HG03066 (cell line): Measurements from ENCODE around the gene ANKRD23.
"Not testable (repeated sequence)": the region's sequence is repeated elsewhere in the genome, so short reads cannot be mapped to it uniquely, and the experiment has no call there.

Experiments used
- ATAC-seq: cut with Tn5 transposase; IDR thresholded peaks from one replicate; pipeline ENCODE4 v1.9.1; 2021; ENCODE audit warnings: low read depth; ENCODE audit not compliant: unreplicated experiment

Gene ANKRD23

GRCh38 chr2:96801005-96801785 is 42.6 kb downstream of the ANKRD23 start:
- peak; percentile 56 for ATAC-seq

- ATAC-seq = peak; percentile 10
Observed at GRCh38 chr2:96800061-96801004, 43.5 kb downstream of the ANKRD23 start.

- ATAC-seq = no peak
Observed at GRCh38 chr2:96799623-96799935, 44.2 kb downstream of the ANKRD23 start.

GRCh38 chr2:96798733-96799622 is 44.8 kb downstream of the ANKRD23 start:
- no peak for ATAC-seq

GRCh38 chr2:96797066-96797625 is 46.7 kb downstream of the ANKRD23 start:
- ATAC-seq = no peak

GRCh38 chr2:96796497-96796896 is 47.3 kb downstream of the ANKRD23 start:
- ATAC-seq = not testable (repeated sequence)

GRCh38 chr2:96795076-96795475 is 48.7 kb downstream of the ANKRD23 start:
- ATAC-seq = no peak

GRCh38 chr2:96792772-96793749 is 50.8 kb downstream of the ANKRD23 start:
- ATAC-seq = no peak

- ATAC-seq = no peak
Observed at GRCh38 chr2:96789245-96789617, 54.6 kb downstream of the ANKRD23 start.

- no peak for ATAC-seq
Observed at GRCh38 chr2:96788442-96789244, 55.2 kb downstream of the ANKRD23 start.
